Skeletal muscle cell (primary cell): ENCODE measurements around the gene SLC23A2.
A peak's percentile ranks its signal among the peaks of the same experiment; 100 is the strongest.

Experiments used
- DNase-seq: peaks from one replicate; pipeline ENCODE4 v3.0.0-alpha.2; 2010; ENCODE audit warnings: low read depth
- H3K4me3 ChIP-seq: 2 replicates; pipeline ENCODE4 v1.5.1; 2011; ENCODE audit warnings: low read depth, mild to moderate bottlenecking, control low read depth, low read length, moderate library complexity

SLC23A2 gene

GRCh38 chr20:4916971-4917881 is 84.1 kb downstream of the SLC23A2 start:
- no peak overlapping the region for H3K4me3 ChIP-seq
- no peak for DNase-seq

DNA sequence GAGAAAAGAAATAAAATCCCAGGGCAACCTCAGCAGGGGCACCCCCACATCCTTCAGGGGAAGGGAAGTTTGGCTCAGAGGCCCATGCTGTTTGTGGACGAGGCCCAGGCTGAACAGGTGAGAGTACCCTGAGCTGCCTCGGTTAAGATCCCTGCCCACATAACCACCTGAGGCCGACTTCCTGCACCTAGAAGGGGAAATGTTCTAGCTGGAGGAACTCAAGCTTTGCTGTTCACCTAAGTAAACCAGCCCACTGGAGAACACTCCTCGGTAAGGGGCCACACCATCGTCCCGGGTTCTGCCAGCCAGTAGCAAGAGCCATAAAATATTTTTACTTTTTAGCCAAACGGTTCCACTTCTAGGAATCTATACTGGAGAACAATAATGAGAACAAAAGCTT is 88.2 kb downstream of the SLC23A2 start:
- DNase-seq: no peak

GRCh38 chr20:4912380-4913142 is 88.7 kb downstream of the SLC23A2 start:
- DNase-seq: no peak
- H3K4me3 ChIP-seq: no peak overlapping the region

More for the DNA sequence above, 88.2 kb downstream of the SLC23A2 start:
- no peak overlapping the region for H3K4me3 ChIP-seq

DNA sequence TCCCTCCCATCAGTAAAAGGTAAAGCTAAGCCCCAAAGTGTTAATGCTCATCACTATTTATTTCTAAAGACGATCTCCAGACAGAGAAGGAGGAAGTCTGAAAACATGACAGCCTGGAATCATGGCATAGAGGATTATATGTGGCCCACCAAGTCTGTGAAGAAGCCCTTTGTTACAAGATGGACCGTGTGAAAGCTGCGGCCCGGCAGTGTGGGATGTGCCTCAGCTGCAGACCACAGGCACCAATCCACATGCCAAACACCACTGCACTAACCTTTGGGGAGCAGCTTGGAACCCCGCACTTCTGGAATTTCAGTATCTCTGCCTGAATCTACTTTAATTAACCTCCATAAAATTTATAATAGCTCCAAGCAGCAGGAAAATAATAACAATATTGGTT is 90.4 kb downstream of the SLC23A2 start:
- no peak for DNase-seq
- H3K4me3 ChIP-seq: no peak overlapping the region

GRCh38 chr20:4905613-4906012 is 95.7 kb downstream of the SLC23A2 start:
- DNase-seq: no peak

GRCh38 chr20:4905195-4905594 is 96.1 kb downstream of the SLC23A2 start:
- no peak for DNase-seq
- H3K4me3 ChIP-seq: no peak overlapping the region

More at GRCh38 chr20:4905613-4906012, 95.7 kb downstream of the SLC23A2 start:
- no peak overlapping the region for H3K4me3 ChIP-seq

DNA sequence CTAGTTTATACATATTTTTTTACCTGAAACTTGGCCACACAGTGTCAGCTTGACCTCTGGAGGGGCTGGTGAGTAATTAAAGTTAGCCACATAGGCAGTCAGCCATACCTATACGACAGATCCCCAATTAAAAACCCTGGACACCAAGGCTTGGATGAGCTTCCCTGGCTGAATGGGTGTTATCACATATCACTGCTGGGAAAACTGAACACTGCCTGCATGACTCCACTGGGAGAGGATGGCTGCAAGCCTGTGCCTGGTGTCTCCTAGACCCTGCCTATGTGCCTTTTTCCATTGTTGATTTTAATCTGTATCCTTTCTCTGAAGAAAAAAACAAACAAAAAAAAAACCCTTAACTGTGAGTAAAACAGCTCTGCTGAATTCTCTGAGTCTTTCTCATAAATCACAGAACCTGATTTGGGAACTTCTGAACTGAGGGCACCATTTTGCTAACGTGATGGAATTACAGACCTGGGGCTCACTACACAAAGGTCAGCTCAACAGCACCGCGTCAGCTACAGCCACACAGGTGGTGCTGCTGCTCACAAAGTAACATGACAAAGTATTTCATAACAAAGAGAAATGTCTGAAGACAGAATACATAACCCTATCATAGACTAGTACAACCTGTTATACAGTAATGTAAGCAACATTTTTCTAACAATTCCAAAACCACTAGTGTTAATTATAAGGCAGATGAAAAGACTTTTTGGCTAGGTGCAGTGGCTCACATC is 97.0 kb downstream of the SLC23A2 start:
- DNase-seq: no peak
- H3K4me3 ChIP-seq: no peak overlapping the region

GRCh38 chr20:4902788-4903187 is 98.5 kb downstream of the SLC23A2 start:
- DNase-seq: no peak
- no peak overlapping the region for H3K4me3 ChIP-seq

DNA sequence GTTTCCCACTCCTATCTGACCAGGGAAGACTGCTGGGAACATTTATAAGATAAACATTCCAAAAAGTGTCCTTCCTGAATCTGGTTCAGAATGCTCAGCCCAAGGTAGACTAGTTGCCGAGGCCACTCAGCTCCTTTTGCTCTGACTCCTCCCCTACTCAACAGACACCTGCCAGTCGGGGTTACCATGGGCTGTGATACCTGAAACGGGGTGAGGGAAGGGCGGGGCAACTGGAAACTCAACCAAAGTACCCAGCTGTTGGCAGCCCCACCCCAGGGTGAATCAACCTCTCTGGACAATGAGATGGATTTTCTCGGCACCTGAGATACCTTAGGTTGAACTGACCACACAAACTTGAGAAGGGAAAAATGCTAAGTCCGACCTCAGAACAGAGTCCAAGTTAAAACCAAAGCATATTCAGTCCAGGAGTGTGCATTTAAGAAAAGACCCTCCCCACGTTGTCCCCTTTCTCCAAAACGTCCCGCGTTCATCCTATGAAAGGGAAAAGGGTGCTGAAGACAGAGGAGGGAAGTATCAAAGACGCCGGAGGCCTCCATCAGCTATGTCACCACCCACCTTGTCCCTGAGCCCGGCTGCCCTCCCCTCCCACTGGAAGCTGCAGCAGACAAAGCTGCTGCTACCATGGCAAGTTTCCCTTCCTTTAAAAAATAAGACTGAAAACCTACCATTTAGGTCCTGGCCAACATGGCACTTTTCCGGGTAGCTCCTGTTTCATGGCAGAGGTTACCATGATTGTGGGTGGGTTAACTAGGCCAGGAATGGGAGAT is 100.1 kb downstream of the SLC23A2 start:
- no peak for DNase-seq
- H3K4me3 ChIP-seq: no peak overlapping the region

DNA sequence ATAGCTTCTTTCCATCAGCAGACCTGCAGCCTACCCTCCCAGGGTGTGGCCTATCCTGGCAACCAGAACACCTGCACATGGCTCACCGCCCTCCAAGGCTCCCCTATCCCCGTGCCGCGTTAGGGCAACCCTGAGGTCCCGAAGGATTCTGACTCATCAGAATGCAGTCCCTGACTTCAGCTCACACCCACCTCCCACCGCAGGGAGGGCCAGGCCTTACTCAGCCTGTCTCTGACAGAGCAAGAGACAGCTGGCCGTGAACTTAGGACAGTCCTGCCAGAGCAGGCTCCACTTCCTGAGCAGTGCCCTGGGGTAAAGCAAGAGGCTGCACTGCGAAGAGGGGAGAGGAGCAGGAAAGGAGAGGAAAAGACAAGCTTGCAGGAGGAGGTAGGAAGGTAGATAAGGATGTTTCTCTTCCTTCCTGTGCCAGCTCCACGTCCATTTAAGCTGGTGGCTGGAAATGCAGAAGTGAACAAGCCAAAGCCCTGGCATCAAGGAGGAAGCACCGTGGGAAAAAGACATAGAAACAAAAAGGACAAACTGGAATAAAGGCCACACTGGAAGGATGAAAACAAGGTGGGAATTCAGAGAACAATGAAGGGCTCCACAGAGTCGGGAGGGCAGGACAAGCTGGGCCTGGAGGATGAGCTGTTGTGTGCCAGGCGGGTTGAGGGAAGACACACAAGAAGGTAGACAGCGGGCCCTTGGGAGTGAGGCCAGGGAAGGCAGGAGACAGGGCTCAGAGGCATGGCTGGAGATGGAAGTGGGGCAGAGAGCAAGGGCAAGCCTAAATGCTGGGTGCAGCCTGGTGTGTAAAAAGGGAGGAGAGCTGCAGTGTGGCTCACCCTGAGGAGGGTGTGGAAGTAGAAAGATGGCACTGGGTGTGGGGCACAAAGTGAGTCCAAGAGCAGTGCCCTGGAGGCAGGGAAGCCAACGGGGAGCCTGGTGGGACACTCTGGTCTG is 102.7 kb downstream of the SLC23A2 start:
- DNase-seq: peak; percentile 64
- no peak overlapping the region for H3K4me3 ChIP-seq

GRCh38 chr20:4897600-4897999 is 103.7 kb downstream of the SLC23A2 start:
- no peak for DNase-seq
- H3K4me3 ChIP-seq: no peak overlapping the region

- no peak for DNase-seq
- H3K4me3 ChIP-seq: no peak overlapping the region
Observed at GRCh38 chr20:4896971-4897497, 104.3 kb downstream of the SLC23A2 start.

GRCh38 chr20:4896119-4896702 is 105.1 kb downstream of the SLC23A2 start:
- H3K4me3 ChIP-seq: no peak overlapping the region
- no peak for DNase-seq

DNA sequence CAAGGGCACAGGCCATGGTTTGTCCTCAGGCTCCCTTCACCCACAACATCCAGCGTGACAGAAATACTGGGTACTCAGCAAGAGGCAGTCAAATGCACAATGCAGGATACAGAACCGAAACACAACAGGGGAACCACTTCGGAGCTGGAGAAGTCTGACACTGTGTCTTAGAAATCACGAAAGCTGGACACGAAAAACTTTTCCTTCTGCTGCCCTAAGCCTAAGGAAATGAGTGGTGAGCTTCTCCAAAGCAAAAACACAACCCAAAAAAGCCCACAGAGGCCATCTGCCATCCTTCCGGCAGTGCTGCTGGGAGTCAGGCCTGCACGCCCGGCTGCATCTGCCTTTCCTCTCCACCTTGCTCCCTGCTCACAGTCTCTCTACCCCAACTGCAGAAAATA is 106.3 kb downstream of the SLC23A2 start:
- no peak overlapping the region for H3K4me3 ChIP-seq
- DNase-seq: no peak

- H3K4me3 ChIP-seq: no peak overlapping the region
- DNase-seq: no peak
Observed at GRCh38 chr20:4894409-4894808, 106.9 kb downstream of the SLC23A2 start.

DNA sequence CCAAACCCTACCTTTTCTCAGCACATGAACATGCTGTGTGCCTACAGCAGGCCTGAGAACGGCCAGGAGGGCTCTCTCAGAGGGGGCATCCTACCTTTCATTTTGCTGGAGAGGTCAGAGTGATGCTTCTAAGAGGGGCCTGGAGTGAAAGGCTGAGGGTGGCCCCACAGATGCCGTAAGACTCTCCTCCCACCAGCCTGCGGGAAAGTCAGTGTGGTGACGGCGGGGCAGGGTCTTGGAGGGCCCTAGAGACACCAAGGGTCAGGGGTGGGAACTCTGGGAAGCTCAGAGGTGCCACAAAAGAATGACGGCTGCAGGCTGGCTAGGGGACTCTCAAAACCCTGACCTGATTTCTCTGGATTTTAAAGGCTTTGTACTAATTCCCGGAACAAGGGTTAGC is 107.6 kb downstream of the SLC23A2 start:
- no peak for DNase-seq
- H3K4me3 ChIP-seq: no peak overlapping the region

DNA sequence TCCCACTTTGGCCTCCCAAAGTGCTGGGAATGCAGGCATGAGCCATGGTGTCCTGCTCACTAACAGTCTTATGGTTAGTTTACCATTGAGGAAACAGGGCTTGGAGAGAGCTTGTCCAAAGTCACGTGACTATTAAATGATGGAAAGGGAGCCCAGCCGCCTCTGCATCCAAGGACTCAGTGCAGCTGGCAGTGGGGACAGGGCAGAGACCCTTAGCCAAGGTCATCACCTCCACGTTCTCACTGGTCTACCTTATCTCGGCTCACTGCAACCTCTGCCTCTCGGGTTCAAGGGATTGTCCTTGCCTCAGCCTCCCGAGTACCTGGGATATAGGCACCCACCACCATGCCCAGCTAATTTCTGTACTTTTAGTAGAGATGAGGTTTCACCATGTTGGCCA is 109.3 kb downstream of the SLC23A2 start:
- DNase-seq: no peak
- no peak overlapping the region for H3K4me3 ChIP-seq
